Activated CD4-positive, alpha-beta memory T cell treated with anti-CD3 and anti-CD28 coated beads for 36 hours (primary cell): Measurements from ENCODE around the gene GEN1. TPM values are rescaled to one million over a fixed set of nuclear protein-coding genes. Genes with fewer than 3 reads are reported as not detected.

Experiments
- CTCF ChIA-PET: fragments of 350-600 bp; sonication (Branson Sonifier 250); formaldehyde crosslinking; loops from one replicate; lab custom pipeline; 2021; ENCODE audit warnings: antibody characterized with exemption, inconsistent platforms; lab: Charles Lee
- POLR2A ChIA-PET: fragments of 350-600 bp; sonication (Branson Sonifier 250); formaldehyde crosslinking; loops from one replicate; lab custom pipeline; 2021; ENCODE audit warnings: antibody characterized with exemption; lab: Charles Lee
- DNase-seq: peaks from one replicate; pipeline ENCODE4 v3.0.0-alpha.2; 2020
- H3K27ac Mint-ChIP-seq: one replicate; pipeline ENCODE4 v1.8.0; 2021; ENCODE audit warnings: mixed read lengths
- H3K27me3 Mint-ChIP-seq: one replicate; pipeline ENCODE4 v1.8.0; 2021; ENCODE audit warnings: mixed read lengths
- H3K36me3 Mint-ChIP-seq: one replicate; pipeline ENCODE4 v1.8.0; 2021; ENCODE audit warnings: mixed read lengths
- H3K4me1 Mint-ChIP-seq: one replicate; pipeline ENCODE4 v1.8.0; 2021; ENCODE audit warnings: low read depth, mixed read lengths
- H3K4me3 Mint-ChIP-seq: one replicate; pipeline ENCODE4 v1.8.0; 2021; ENCODE audit warnings: mild to moderate bottlenecking, mixed read lengths
- H3K9me3 Mint-ChIP-seq: one replicate; pipeline ENCODE4 v1.8.0; 2021; ENCODE audit warnings: mixed read lengths
- intact Hi-C: fragments of 100-400 bp; cut with micrococcal nuclease; formaldehyde crosslinking; loops from one replicate; pipeline ENCODE4 v1.15.1; 2023
- total RNA-seq, 2 experiments: library from RNA; stranded (reverse); gene quantifications; one replicate each; pipeline ENCODE4 v1.2.3, GENCODE V29; 2021

The GEN1 gene
- total RNA-seq, 2 experiments from 2014 or later: 24.0 to 30.9 TPM

- Mint-ChIP-seq H3K36me3 (no peaks in the 10 kb centered on the region), H3K9me3 (no peaks in the 10 kb centered on the region), H3K27me3 (peaks cover 8% of the 10 kb centered on the region), H3K4me1 (no peaks in the 10 kb centered on the region), H3K27ac (no peak overlapping the region), H3K4me3 (no peak overlapping the region)
- ChIA-PET POLR2A (no interaction called here), CTCF (no interaction called here)
- intact Hi-C loops: no loop called here
- no peak for DNase-seq
These were observed 50.4 kb downstream of the GEN1 start for GRCh38 chr2:17804358-17804757.

GRCh38 chr2:17805166-17805565, 51.2 kb downstream of the GEN1 start:
- intact Hi-C loops: no loop called here
- DNase-seq: no peak
- Mint-ChIP-seq H3K9me3 (no peaks in the 10 kb centered on the region), H3K4me3 (no peak overlapping the region), H3K4me1 (no peaks in the 10 kb centered on the region), H3K27me3 (peaks cover 8% of the 10 kb centered on the region), H3K36me3 (no peaks in the 10 kb centered on the region), H3K27ac (no peak overlapping the region)
- POLR2A ChIA-PET: no interaction called here
- CTCF ChIA-PET: no interaction called here

GRCh38 chr2:17805717-17806363, 51.9 kb downstream of the GEN1 start:
- H3K27me3 Mint-ChIP-seq: peaks cover 8% of the 10 kb centered on the region
- ChIA-PET POLR2A (no interaction called here), CTCF (no interaction called here)
- H3K36me3 Mint-ChIP-seq: no peaks in the 10 kb centered on the region
- H3K27ac Mint-ChIP-seq: no peak overlapping the region
- intact Hi-C loops: no loop called here
- no peaks in the 10 kb centered on the region for H3K9me3 Mint-ChIP-seq
- DNase-seq: no peak
- H3K4me1 Mint-ChIP-seq: no peaks in the 10 kb centered on the region
- no peak overlapping the region for H3K4me3 Mint-ChIP-seq

GRCh38 chr2:17813010-17813741, 59.2 kb downstream of the GEN1 start:
- H3K27ac Mint-ChIP-seq: no peak overlapping the region
- CTCF ChIA-PET: interaction anchor here (1.5 kb wide), 1 partner anchor 93 kb away, joined by 3 read pairs; no protein-coding TSS in a partner anchor
- intact Hi-C loops: no loop called here

GRCh38 chr2:17813742-17814473, 60.0 kb downstream of the GEN1 start:
- Mint-ChIP-seq H3K36me3 (no peaks in the 10 kb centered on the region), H3K4me3 (no peak overlapping the region), H3K4me1 (no peaks in the 10 kb centered on the region), H3K9me3 (no peaks in the 10 kb centered on the region), H3K27ac (no peak overlapping the region), H3K27me3 (peaks cover 10% of the 10 kb centered on the region)
- intact Hi-C loops: no loop called here
- no peak for DNase-seq
- ChIA-PET CTCF (interaction anchor here (1.5 kb wide), 1 partner anchor 94 kb away, joined by 3 read pairs; no protein-coding TSS in a partner anchor), POLR2A (no interaction called here)

More at GRCh38 chr2:17813010-17813741, 59.2 kb downstream of the GEN1 start:
- POLR2A ChIA-PET: no interaction called here
- Mint-ChIP-seq H3K9me3 (no peaks in the 10 kb centered on the region), H3K36me3 (no peaks in the 10 kb centered on the region), H3K27me3 (peaks cover 10% of the 10 kb centered on the region), H3K4me3 (no peak overlapping the region), H3K4me1 (no peaks in the 10 kb centered on the region)
- DNase-seq: no peak

GRCh38 chr2:17814601-17815000, 60.7 kb downstream of the GEN1 start:
- Mint-ChIP-seq H3K36me3 (no peaks in the 10 kb centered on the region), H3K4me1 (no peaks in the 10 kb centered on the region), H3K4me3 (no peak overlapping the region), H3K27me3 (peaks cover 10% of the 10 kb centered on the region), H3K9me3 (no peaks in the 10 kb centered on the region), H3K27ac (no peak overlapping the region)
- CTCF ChIA-PET: no interaction called here
- intact Hi-C loops: no loop called here
- no peak for DNase-seq
- POLR2A ChIA-PET: no interaction called here

- H3K27me3 Mint-ChIP-seq: peaks cover 10% of the 10 kb centered on the region
- CTCF ChIA-PET: no interaction called here
- H3K9me3 Mint-ChIP-seq: no peaks in the 10 kb centered on the region
- intact Hi-C loops: no loop called here
- H3K4me3 Mint-ChIP-seq: no peak overlapping the region
- H3K36me3 Mint-ChIP-seq: no peaks in the 10 kb centered on the region
- no peak for DNase-seq
- no peaks in the 10 kb centered on the region for H3K4me1 Mint-ChIP-seq
- no peak overlapping the region for H3K27ac Mint-ChIP-seq
- POLR2A ChIA-PET: no interaction called here
These were observed 61.7 kb downstream of the GEN1 start for GRCh38 chr2:17815468-17816184.

GRCh38 chr2:17816396-17817245, 62.7 kb downstream of the GEN1 start, which contains the start of gene MSGN1:
Gene MSGN1, plus strand, starts transcription at chr2:17816460. Its CDS starts 59 bp downstream, at chr2:17816519.
- ChIA-PET CTCF (no interaction called here), POLR2A (no interaction called here)
- H3K9me3 Mint-ChIP-seq: no peaks in the 10 kb centered on the region
- no peak within 1 kb of the TSS for H3K27ac Mint-ChIP-seq
- no peak for DNase-seq
- H3K4me1 Mint-ChIP-seq: no peaks in the 10 kb centered on the region
- peaks cover 10% of the 10 kb centered on the region for H3K27me3 Mint-ChIP-seq
- no peak within 1 kb of the TSS for H3K4me3 Mint-ChIP-seq
- intact Hi-C loops: no loop called here
- no peaks in the 10 kb centered on the region for H3K36me3 Mint-ChIP-seq

GRCh38 chr2:17818235-17818815, 64.4 kb downstream of the GEN1 start:
- H3K4me3 Mint-ChIP-seq: no peak overlapping the region
- ChIA-PET POLR2A (no interaction called here), CTCF (no interaction called here)
- H3K27ac Mint-ChIP-seq: no peak overlapping the region
- intact Hi-C loops: no loop called here
- no peak for DNase-seq
- peaks cover 11% of the 10 kb centered on the region for H3K27me3 Mint-ChIP-seq
- no peaks in the 10 kb centered on the region for H3K36me3 Mint-ChIP-seq
- H3K9me3 Mint-ChIP-seq: no peaks in the 10 kb centered on the region
- no peaks in the 10 kb centered on the region for H3K4me1 Mint-ChIP-seq

GRCh38 chr2:17821080-17821479, 67.1 kb downstream of the GEN1 start:
- H3K27ac Mint-ChIP-seq: no peak overlapping the region
- POLR2A ChIA-PET: no interaction called here
- H3K9me3 Mint-ChIP-seq: no peaks in the 10 kb centered on the region
- no peaks in the 10 kb centered on the region for H3K36me3 Mint-ChIP-seq
- no peaks in the 10 kb centered on the region for H3K4me1 Mint-ChIP-seq
- CTCF ChIA-PET: interaction anchor here (0.7 to 0.8 kb wide), 2 partner anchors 101 to 158 kb away, joined by 3 read pairs; no protein-coding TSS in a partner anchor
- DNase-seq: no peak
- H3K4me3 Mint-ChIP-seq: no peak overlapping the region
- intact Hi-C loops: no loop called here
- peaks cover 19% of the 10 kb centered on the region for H3K27me3 Mint-ChIP-seq
